GM18867 (cell line): ENCODE results near the gene BIN1.
A peak's percentile ranks its signal among the peaks of the same experiment; 100 is the strongest.
"Not testable (repeated sequence)": the region's sequence is repeated elsewhere in the genome, so short reads cannot be mapped to it uniquely, and the experiment has no call there.

Experiments used
- ATAC-seq: cut with Tn5 transposase; IDR thresholded peaks from one replicate; pipeline ENCODE4 v1.9.1; 2021; ENCODE audit warnings: mild to moderate bottlenecking, moderate library complexity; ENCODE audit not compliant: unreplicated experiment

BIN1 gene

DNA sequence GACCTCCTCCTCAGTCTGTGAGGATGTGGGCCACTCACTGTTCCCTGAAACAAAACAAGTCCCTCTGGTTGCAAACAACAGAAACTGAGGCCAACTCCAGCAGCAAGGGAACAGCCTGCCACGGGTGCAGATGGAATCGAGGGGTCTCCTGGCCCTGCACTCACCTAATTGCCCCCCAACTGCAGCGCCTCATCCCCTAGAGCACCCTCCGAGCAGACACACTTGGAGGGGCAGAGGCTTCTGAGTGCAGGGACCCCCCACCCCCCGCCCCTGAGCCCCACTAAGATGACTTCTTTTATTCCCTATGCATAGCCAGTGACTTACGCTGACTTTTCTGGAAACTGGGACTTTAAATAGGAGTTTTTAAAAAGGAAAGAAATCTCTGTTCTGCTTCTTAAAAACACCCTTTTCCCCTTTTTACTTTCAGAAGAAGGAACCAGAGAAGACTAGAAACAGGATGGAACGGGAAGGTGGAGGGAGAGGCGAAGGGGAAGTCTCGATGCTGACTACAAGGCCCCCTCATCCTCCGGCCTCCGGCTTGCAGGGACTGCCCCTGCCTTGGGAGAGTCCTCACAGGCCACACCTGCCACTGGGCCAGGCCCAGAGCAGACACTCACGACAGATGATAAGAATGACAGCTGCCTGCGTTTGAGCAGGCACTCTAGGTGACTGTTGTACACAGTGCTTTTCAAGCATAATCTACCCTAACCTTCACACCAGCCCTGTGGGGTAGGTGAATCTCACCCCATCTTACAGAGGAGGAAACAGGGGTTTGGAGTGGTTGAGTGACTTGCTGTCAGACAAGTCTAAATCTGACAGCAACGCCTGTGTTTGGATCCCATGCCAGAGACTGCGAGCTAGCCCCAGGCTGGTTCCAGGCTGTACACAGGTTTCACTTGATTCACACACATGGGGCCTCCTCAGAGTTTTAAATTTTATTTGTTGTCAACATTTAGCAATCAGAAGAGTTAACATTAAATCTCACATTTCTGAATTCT is 28.2 kb upstream of the BIN1 start:
- no peak for ATAC-seq

DNA sequence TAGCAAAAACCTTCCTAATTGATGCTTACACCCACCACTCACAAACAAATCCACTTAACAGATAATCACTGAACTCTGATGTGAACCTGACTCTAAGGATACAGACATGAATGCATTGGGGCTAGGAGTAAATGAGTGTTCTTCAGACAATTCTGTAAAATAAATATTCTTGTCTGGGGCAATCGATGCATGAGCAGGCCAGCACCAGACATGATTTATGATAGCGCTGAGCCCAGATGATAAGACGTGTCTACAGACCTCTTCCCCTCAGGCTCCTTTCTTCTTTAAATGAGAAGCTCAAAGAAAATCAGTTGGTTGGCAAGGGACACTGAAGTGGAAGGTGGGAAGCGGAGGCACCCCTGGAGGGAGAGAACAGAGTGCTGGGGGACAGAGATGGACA is 27.3 kb upstream of the BIN1 start:
- no peak for ATAC-seq

DNA sequence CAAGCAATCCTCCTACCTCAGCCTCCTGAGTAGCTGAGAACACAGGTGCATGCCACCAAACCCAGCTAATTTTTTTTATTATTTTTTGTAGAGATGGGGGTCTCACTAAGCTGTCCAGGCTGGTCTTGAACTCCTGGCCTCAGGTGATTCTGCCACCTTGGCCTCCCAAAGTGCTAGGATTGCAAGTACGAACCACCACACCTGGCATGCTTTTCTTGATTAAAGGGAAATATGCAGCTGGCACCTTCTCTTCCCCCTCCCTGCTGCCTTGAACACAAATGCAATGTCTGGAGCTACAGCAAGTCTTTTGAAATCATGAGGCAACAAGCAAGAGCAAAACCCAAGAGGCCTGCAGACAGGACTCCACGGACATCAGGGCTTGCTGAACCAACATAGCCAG is 26.8 kb upstream of the BIN1 start:
- ATAC-seq, result no peak

DNA sequence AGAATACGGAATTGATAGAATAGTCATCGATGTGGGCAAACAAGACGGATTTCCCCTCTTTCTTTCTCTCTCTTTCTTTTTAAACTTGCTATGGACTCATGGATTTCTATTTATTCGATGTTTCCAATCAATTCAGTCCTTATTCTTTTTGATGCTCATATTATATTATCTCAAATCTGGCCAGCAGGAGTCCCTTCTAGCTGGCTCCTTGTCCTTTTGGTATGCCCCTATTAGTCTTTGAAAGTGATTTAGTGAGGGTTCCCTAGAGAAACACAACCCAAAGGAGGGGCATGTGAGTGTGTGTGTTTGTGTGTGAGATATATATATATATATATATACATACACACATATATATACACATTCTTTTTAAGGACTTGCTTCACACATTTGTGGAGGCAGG is 23.5 kb upstream of the BIN1 start:
- ATAC-seq, result no peak

DNA sequence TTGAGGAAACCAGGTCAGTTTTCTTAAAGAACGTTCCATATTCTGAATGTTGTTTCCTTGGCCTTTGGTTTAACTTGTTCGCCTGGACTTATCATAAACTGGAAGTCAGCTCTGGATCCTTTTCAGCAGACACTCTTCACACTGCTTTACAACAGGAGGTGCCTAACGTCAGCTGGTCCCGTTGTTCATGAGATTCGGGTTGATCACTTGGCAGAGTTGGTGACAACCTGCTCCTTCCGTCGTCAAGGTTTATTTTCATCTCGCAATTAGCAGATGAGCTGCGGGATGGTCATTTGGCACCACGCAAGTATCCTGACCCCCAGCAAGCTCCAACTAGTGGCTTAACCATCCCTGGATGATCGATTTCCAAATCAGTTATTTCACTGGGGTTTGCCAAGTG is 23.0 kb upstream of the BIN1 start:
- ATAC-seq, result no peak

DNA sequence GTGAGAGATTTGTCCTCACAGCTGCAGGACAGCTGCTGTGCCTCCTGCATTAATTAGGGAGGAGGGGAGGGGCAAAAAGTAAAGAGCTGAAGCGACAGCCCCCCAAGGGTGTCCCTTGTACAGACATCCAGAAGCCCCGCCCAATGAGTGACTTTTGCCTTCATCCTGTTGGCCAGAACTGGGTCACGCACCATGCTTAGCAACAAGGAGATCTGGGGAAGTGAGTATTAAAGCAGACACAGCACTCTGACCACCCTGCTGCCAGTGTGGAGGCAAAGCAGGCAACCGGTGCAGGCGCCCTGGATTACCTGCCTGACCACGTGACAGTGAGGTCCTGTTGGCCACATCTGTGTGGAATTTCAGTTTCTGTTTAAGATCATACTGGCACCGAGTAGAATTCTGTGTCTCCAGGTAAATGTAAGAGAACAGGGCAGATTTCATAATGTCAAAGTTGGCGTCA is 21.5 kb upstream of the BIN1 start:
- ATAC-seq, result peak; percentile 98

DNA sequence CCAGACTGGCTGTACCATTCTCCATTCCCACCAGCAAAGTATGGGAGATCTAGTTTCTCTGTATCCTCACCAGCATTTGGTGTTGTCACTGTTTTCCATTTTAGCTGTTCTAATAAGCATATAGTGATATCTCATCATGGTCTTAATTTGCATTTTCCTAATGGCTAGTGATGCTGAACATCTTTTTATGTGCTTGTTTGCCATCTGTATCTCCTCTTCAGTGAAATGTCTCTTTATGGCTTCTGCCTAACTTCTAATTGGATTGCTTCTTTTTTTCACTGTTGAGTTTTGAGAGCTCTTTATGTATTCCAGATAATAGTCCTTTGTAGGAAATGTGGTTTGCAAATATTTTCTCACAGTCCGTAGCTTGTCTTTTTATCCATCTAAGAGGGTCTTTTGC is 18.9 kb upstream of the BIN1 start:
- ATAC-seq, result no peak

DNA sequence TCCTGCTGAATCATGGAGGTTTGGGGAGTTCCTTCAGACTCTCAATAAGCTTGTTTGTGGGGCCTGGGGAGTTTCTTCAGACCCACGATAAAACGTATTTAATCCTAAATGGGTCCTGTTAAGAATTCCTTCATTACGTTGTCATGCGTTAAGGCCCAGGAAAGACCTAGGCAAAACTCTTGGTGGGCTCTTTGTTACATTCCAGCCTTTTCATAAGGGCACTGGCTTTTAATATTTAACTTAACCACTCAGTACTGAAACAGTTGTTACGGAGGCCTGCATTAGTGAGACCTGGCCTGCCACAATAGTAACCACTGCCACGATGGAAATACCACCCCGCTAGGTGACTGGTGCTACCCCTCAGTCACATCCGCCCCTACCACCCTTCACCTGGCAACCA is 17.5 kb upstream of the BIN1 start:
- ATAC-seq, result no peak

DNA sequence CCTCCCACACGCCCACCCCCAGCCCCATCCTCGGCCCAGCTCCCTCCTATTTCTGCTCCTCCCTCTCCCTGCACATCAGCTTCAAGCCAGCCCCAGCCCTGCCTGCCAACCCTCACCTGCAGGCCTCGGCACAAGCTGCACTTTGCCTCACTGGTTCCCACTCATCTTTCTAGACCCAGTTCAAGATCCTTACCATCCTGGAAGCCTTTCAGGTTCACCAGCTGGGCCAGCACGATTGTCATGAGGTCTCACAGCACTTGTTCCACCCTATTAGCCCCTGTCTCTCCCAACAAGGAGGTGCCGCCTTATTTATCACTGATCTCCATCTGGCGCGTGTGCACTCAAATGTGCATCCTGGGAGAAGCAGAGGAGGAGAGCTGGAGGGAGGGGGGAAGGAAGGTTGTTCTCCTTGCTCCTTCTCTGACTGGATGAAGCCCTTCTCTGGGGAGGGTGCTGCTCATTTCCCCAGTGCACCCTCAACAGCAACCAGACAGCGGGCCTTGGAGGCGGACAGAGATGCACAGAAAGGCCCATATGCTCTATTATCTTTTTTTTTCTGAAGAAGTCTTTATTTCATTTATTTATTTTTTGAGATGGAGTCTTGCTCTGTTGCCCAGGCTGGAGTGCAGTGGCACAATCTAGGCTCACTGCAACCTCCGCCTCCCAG is 15.5 kb upstream of the BIN1 start:
- ATAC-seq, result no peak

DNA sequence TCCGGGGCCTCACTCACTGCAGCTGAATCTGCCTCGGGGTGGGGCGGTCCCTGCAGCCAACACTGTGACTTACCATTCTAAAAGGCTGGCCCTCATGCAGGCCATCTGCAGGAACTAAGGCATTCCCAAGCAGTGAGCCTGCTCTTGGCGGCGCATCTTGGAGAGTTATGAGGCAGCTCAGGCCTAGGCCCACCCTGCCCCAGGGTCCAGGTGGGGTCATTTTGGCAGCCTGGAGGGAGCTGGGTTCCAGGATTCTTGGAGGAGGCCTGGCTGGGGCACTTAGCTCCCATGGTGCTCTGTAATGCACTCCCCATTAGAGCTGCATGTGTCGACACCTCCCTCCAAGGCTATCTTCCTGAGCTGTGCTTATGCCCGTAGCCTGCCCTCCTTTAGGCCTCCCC is 14.8 kb upstream of the BIN1 start:
- no peak for ATAC-seq

DNA sequence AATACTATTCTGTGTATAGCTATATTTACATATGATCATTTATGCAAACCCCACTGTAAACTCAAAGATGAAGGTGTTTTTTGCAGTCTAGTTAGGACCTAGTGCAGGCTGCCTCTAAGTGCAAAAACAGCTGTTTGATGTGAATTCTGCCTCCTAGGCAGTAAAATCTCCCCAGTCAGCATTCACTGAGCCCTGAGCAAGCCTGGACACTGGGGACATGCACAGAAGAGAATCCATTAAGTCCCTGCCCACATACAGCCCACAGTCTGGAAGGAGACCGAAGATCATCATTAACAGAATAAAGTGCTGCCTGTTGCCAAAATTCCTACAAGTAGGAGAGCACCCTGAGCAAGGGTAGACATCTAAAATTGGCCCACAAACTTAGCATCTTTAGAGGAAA is 14.4 kb upstream of the BIN1 start:
- ATAC-seq, result no peak

DNA sequence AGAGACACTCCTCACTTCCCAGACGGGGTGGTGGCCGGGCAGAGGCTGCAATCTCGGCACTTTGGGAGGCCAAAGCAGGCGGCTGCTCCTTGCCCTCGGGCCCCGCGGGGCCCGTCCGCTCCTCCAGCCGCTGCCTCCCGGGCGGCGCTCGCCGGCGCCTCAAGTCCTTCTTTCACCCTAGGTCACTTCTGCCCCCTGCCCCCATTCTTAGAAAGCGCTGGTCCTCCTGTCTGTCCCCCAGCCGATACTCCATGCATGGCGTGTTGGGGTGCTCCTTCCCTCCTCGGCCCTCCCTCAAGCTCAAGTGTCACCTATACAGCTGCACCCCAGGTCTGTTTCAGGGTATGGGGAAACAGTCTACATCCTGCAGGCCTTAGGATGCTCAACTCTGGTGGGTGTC is 13.5 kb upstream of the BIN1 start:
- ATAC-seq, result not testable (repeated sequence)

DNA sequence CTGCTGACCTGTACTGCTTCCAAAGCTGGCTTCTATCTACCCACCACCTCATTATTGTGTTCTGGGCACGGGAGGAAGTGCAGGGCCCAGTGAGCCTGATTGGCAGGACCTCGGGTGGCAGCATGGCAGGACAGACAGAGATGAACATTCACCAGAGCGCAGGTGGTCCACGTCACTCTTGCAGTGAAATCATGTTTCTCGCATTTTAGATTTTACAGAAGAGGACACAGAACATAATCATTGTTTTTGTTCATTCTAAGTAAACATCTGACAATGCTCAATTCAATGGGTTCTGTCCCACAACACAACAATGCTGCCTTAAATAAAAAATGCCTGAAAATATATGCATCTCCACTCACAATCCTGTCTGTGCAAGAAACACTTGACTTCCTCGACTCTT is 11.5 kb upstream of the BIN1 start:
- ATAC-seq, result no peak

DNA sequence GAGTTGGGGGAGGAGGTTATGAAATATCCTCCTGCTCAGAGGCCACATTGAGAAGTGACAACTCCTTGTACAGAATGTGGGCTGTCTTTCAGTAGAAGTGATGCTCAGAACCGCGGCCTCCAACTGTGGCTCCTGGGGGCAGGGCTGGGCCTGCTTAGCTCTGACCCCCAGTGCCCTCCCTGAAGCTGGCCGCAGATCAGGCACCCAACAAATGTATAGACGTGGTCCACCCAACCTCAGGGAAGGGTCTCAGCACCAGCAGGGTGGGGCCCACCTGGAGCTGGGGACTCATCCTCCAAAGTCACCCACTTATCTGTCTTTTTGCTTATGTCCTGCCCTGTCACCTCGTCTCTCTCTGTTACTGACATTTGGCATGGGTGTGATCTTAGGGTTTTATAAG is 11.1 kb upstream of the BIN1 start:
- no peak for ATAC-seq

DNA sequence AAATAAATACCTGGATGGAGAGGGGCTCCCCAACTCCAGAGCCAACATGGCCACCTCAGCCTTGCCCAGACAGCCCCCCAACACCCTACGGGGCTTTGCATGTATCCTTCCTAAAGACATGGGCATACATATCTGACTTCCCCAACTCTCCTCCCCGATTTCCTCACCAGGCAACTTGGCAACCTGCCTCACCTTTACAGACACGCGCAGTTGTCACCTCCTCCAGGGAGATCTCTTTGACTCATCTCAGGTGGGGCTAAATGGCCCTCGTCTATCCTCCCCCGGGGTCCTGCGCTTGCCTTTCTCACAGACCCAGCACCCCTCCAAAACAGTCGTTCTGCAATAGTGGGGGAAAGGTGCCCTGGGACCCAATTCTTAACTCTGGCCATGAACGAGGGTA is 10.6 kb upstream of the BIN1 start:
- ATAC-seq, result no peak

DNA sequence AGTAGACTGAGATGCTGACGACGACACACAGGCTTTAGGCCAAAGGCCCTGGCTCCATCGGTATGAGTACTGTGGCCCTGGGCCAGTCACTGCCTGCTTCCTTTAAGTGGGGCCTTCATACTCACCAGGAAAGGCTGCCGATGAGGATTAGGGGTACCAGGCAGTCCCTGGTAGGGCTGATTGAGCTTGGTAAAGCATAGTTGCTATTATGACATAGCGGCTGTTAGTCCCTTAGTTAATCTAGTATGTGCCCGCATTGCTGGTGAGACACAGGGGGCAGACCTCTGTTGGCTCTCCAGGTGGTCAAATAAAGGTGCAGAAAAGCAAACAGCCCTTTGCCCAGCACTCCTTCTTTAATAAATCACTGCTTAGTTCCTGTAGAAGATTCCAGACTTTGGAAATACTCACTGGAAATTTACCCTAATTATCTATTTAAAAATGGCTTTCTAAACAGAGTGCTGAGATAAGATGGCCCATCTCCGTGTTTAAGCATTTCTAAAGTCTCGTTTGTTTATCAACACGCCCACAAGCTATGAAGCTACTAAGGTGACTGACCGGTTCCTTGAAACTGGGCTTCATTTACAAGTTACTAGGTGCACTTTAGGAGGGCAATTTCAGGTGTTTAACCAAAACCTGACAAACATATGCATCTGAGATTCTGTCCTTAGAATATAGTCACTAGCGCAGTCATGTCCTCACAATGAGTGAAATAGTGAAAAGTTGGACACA is 8.7 kb upstream of the BIN1 start:
- no peak for ATAC-seq

DNA sequence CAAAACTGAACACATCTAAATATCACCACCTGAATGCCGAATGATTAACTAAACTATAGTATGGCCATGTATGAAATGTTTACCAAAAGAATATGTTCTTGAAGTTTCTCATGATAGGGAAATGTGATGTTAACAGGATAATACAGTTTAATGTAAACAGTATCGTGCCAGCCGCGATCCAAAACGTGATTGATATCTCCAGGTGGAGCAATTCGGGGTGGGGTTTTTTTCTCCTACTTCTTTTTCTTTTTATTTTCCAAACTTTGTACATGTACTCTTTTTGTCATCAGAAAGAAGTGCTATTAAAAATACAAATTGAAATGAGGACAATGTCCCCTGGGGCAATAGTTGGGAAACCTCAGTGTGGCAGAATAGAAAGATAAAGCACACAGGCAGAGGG is 4.0 kb upstream of the BIN1 start:
- ATAC-seq, result no peak

DNA sequence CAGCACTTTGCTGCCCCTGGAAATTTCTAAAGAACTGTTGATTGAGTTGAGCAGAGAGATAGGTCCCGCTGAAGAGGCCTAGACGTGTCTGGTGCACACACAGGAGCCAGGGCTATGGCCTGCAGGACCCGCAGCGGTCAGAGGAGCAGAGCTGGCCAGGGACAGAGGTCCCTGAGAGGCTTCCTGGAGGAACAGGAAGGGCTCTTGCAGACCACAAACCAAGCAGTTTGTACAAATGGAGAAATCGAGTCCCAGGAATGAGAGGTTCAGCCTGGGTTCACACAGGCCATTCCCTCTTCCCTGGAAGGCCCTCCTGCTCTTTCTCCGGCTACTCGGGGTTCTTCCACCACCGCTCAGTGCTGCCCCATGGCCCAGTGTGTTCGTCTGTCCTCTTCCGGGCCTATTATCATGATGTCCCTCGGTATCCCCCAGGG is 1.2 kb upstream of the BIN1 start:
- ATAC-seq, result no peak

DNA sequence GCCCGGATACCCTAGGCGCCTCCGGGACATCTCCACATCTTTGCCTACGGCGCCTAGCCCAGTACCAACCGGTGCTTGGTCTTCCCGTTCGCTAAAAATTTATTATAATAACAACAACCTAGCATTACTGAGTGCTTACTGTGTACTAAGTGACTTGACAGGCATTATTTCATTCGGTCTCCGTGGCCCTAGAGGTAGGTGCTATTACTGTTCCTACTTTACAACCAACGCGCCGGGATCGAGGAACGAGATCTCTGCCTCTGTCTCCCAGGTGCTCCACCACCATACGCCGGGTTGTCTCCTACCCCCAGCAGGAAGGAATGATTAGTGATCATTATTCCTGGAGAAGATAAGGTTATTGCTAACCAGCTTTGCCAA is 657 bp upstream of the BIN1 start:
- ATAC-seq, result no peak

DNA sequence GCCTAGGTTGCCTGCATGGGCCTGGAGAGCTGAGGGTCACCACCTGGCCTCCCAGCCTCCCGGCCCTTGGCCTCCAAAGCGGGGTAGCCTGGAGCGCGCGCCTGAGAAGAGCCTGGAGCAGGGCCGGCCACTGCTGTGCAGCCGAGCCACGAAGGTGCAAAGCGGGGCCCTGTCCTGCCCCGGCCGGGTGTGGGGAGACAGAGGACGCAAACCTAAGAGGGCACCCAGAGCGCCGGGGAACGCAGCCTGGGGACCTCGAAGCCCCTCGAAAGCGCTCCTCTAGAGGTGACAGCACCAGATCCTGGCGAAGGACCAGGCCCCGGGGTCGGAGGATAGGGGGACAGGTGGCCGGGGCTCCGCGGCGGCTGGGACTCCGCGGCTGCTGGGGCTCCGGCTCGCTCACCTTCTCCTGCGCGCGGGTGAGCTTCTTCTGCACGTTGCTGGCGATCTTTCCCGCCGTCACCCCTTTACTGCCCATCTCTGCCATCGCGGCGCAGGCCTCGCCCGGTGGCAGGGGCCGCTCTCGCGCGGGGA is 430 bp downstream of the BIN1 start:
- ATAC-seq, result peak; percentile 23
